Tibial artery (tissue), 4 donors: ENCODE measurements around the gene CYP3A4.

Experiments
- DNase-seq, 2 donors: peaks; one replicate each; pipeline ENCODE4 v3.0.0-alpha.2; 2019
- H3K27ac ChIP-seq, 2 donors: fragments of 200-600 bp; sonication (generic) in 1 of 2; 1 replicate in 1 of 2; 2 replicates in 1 of 2; pipeline ENCODE4 v1.5.1; 2018 to 2019; ENCODE audit warnings: mild to moderate bottlenecking in 1 of 2
- H3K27me3 ChIP-seq, 2 donors: fragments of 200-600 bp; sonication (generic) in 1 of 2; one replicate each; pipeline versions ENCODE4 v1.5.1 to v1.6.0; 2016 to 2019
- H3K36me3 ChIP-seq, 3 donors: fragments of 200-600 bp; sonication (generic) in 2 of 3; one replicate each; pipeline ENCODE4 v1.5.1; 2016 to 2019; ENCODE audit warnings: mild to moderate bottlenecking in 2 of 3
- H3K4me1 ChIP-seq, 4 donors: fragments of 200-600 bp; sonication (generic) in 2 of 4; 1 replicate in 3 of 4; 2 replicates in 1 of 4; pipeline ENCODE4 v1.5.1; 2016 to 2019
- H3K4me3 ChIP-seq, 2 donors: fragments of 200-600 bp; sonication (generic) in 1 of 2; 1 replicate in 1 of 2; 2 replicates in 1 of 2; pipeline ENCODE4 v1.5.1; 2018 to 2019; ENCODE audit warnings: mild to moderate bottlenecking in 2 of 2
- H3K9me3 ChIP-seq, 3 donors: fragments of 200-600 bp; sonication (generic) in 1 of 3; one replicate each; pipeline ENCODE4 v1.5.1; 2016 to 2019
- intact Hi-C: fragments of 100-400 bp; cut with DNase I; formaldehyde crosslinking; loops from one replicate; pipeline ENCODE4 v1.15.0; 2023; ENCODE audit warnings: low total_unique reads
- TF ChIP-seq, protein P1 (sequence below), 2 experiments: fragments of 200-600 bp in 1 of 2; fragments of 450-650 bp in 1 of 2; IDR thresholded peaks; one replicate each; pipeline ENCODE4 v1.5.1; 2017 to 2019; ENCODE audit warnings: antibody characterized with exemption in 2 of 2, mild to moderate bottlenecking in 1 of 2, moderate library complexity in 1 of 2

The CYP3A4 gene

DNA sequence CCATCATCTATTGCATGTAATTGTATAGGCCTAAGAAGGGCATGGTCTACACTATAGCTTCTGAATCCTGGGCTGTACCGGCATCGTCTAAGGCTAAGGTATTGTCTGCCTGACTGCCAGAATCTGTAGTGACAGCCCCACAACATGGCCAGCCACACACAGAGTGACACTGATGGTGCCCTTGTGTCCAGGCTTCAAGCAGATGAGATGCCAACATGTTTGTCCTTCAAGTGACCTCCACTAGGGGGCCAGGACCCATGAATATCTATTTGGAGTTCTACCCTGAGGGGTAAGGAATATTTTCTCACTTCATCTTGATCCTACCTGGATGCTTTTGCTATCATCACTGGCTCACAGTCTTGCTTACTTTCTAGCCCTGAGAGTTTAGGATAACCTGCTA lies 50.5 kb downstream of the CYP3A4 start:
- DNase-seq: no peak
- H3K4me3 ChIP-seq: no peak overlapping the region

DNA sequence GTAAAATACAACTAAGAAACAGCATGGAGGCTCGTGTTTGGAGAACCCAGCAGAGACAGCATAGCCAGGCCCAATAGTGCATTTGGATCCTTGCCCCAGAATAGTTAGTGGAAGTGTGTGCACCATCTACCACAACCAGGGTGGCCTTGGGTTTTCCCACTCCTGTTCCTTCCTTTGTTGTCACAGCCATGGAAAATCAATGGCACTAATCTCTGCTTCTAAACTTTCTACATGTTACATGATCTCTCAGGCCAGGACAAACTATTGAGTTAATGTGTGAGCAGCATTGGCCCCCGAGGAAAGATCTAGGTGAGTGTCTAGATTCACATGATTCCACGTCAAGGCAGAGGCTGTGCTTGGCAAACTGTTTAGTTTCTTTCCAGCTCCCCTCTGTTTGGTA lies 51.0 kb downstream of the CYP3A4 start:
- intact Hi-C loops: no loop called here
- TF ChIP-seq, protein P1, sequence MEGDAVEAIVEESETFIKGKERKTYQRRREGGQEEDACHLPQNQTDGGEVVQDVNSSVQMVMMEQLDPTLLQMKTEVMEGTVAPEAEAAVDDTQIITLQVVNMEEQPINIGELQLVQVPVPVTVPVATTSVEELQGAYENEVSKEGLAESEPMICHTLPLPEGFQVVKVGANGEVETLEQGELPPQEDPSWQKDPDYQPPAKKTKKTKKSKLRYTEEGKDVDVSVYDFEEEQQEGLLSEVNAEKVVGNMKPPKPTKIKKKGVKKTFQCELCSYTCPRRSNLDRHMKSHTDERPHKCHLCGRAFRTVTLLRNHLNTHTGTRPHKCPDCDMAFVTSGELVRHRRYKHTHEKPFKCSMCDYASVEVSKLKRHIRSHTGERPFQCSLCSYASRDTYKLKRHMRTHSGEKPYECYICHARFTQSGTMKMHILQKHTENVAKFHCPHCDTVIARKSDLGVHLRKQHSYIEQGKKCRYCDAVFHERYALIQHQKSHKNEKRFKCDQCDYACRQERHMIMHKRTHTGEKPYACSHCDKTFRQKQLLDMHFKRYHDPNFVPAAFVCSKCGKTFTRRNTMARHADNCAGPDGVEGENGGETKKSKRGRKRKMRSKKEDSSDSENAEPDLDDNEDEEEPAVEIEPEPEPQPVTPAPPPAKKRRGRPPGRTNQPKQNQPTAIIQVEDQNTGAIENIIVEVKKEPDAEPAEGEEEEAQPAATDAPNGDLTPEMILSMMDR (IDR thresholded peaks at IDR 0.05): no peak
- Histone ChIP-seq H3K27ac (no peak overlapping the region), H3K4me3 (no peak overlapping the region), H3K4me1 (no peaks in the 10 kb centered on the region), H3K36me3 (peaks cover 0 to 3% (median 0%) of the 10 kb centered on the region in 3 donors), H3K27me3 (no peaks in the 10 kb centered on the region), H3K9me3 (no peaks in the 10 kb centered on the region)
- no peak for DNase-seq

More for the DNA sequence above, 50.5 kb downstream of the CYP3A4 start:
- Histone ChIP-seq H3K36me3 (peaks cover 0 to 3% (median 0%) of the 10 kb centered on the region in 3 donors), H3K4me1 (no peaks in the 10 kb centered on the region), H3K27ac (no peak overlapping the region), H3K27me3 (no peaks in the 10 kb centered on the region), H3K9me3 (no peaks in the 10 kb centered on the region)
- TF ChIP-seq, protein P1 (IDR thresholded peaks at IDR 0.05): peak in 1 of 2 experiments; percentile 6
- intact Hi-C loops: no loop called here

GRCh38 chr7:99731638-99732374 lies 52.2 kb downstream of the CYP3A4 start:
- H3K4me1 ChIP-seq: no peaks in the 10 kb centered on the region
- H3K27me3 ChIP-seq: no peaks in the 10 kb centered on the region
- no peaks in the 10 kb centered on the region for H3K9me3 ChIP-seq
- H3K27ac ChIP-seq: no peak overlapping the region
- intact Hi-C loops: no loop called here
- DNase-seq: no peak
- no peak overlapping the region for H3K4me3 ChIP-seq
- H3K36me3 ChIP-seq: peaks cover 0 to 3% (median 0%) of the 10 kb centered on the region in 3 donors
- TF ChIP-seq, protein P1 (IDR thresholded peaks at IDR 0.05): no peak

DNA sequence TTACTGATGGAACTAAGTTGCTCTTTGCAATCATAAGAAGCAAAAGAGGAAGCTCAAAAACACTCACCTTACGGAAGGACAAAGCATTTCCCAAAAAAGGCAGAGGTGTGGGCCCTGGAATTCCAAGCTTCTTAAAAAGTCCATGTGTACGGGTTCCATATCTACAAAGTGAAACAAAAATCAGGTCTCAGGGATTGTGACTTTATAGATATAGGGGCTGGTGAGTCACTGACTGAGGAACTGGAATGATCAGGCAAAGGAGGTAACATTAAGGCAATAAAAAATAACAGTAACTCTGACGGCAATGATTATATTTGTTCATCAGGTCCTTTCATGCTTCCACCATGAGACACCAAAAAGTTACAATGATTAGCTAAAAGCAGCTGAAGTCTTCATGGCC lies 53.0 kb downstream of the CYP3A4 start:
- no peaks in the 10 kb centered on the region for H3K9me3 ChIP-seq
- H3K4me1 ChIP-seq: no peaks in the 10 kb centered on the region
- no peak overlapping the region for H3K4me3 ChIP-seq
- H3K36me3 ChIP-seq: no peaks in the 10 kb centered on the region
- intact Hi-C loops: no loop called here
- H3K27ac ChIP-seq: no peak overlapping the region
- no peak for DNase-seq
- TF ChIP-seq, protein P1 (IDR thresholded peaks at IDR 0.05): no peak
- H3K27me3 ChIP-seq: no peaks in the 10 kb centered on the region

DNA sequence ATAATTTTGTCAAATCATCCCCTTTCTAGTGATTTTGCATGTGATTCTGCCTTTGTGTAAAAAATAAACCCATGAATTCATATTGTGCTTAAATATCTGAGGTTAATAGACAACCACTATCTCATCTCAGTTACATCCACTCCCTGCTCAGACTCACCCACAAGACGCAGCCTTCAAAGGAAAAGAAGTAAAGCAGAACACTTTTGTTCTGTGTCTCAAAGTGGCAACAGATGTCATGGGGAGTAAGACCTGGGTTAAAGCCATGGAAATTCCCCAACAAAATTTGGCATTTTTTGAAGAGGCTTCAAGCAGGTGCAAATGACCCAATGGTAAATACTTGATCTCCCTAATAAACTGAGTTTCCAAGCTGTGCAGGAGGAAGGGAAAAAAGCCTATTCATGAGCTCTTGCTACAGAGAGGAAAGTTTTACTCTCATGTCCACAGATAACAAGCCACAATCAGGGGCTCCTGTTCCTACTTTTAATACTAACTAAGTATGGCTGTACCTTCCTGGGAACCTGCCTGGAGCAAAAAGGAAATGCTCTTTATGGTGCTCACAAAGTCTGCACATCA lies 53.7 kb downstream of the CYP3A4 start:
- TF ChIP-seq, protein P1 (IDR thresholded peaks at IDR 0.05): no peak
- DNase-seq: no peak
- no peaks in the 10 kb centered on the region for H3K9me3 ChIP-seq
- intact Hi-C loops: no loop called here
- H3K4me3 ChIP-seq: no peak overlapping the region
- no peaks in the 10 kb centered on the region for H3K4me1 ChIP-seq
- no peak overlapping the region for H3K27ac ChIP-seq
- no peaks in the 10 kb centered on the region for H3K27me3 ChIP-seq
- no peaks in the 10 kb centered on the region for H3K36me3 ChIP-seq
